K562 (cell line): ENCODE measurements around the gene CCDC9B. TPM values are rescaled to one million over a fixed set of nuclear protein-coding genes. Genes with fewer than 3 reads are reported as not detected.

Source experiments
- ATAC-seq: fragments of 200-7000 bp; cut with Tn5 transposase; 3 replicates; pipeline ENCODE4 v1.9.1; 2020; ENCODE audit warnings: moderate library complexity
- BruUV-seq: library from RNA; stranded (reverse); fragments of 400-500 nt; replicated peaks from 2 replicates; lab custom pipeline; 2021; lab: Mats Ljungman, UMichigan
- CTCF ChIA-PET: fragments of 300-600 bp; formaldehyde crosslinking; extraction: SDS; loops from one replicate; lab custom pipeline; 2021; ENCODE audit warnings: low intra/inter-chr PET ratio; lab: Yijun Ruan, JAX
- POLR2A ChIA-PET: fragments of 300-600, 350-650 bp; sonication (Branson Sonifier 250); formaldehyde crosslinking; extraction: SDS; loops from one replicate; lab custom pipeline; 2021; ENCODE audit warnings: antibody characterized with exemption, inconsistent platforms; lab: Yijun Ruan, JAX
- DNase-seq, 4 experiments: peaks; one replicate each; pipeline versions ENCODE4 v3.0.0 to v3.0.0-alpha.2; 2011 to 2018; ENCODE audit warnings: low spot score in 3 of 4, mixed read lengths in 3 of 4; ENCODE audit errors: extremely low read depth in 1 of 4
- FAIRE-seq: peaks from 2 replicates; lab custom pipeline; 2011; peaks lifted over from hg19 to GRCh38; lab: Jason Lieb, UNC
- H2AFZ ChIP-seq: 2 replicates; pipeline ENCODE4 v1.6.0; 2011; ENCODE audit warnings: low read depth, low read length, control low read depth, inconsistent platforms
- H3K27ac ChIP-seq: fragments of 200-600 bp; 3 replicates; pipeline ENCODE4 v1.8.0; 2011; ENCODE audit warnings: low read depth, mild to moderate bottlenecking, control low read depth, inconsistent platforms, low read length, moderate library complexity, mixed read lengths; ENCODE audit errors: extremely low read depth
- H3K27me3 ChIP-seq, 2 experiments: fragments of 300-600 bp in 1 of 2; 2 replicates in 1 of 2; 3 replicates in 1 of 2; pipeline versions ENCODE4 v1.6.0 to v1.8.0; 2011; ENCODE audit warnings: inconsistent platforms in 2 of 2, low read length in 2 of 2, mild to moderate bottlenecking in 1 of 2, mixed read lengths in 1 of 2, moderate library complexity in 1 of 2; ENCODE audit not compliant: control insufficient read depth in 2 of 2, insufficient read depth in 2 of 2
- H3K36me3 ChIP-seq: fragments of 300-600 bp; 3 replicates; pipeline ENCODE4 v1.8.0; 2011; ENCODE audit warnings: mild to moderate bottlenecking, low read length, inconsistent platforms; ENCODE audit not compliant: control insufficient read depth, insufficient read depth
- H3K4me1 ChIP-seq, 2 experiments: fragments of 200-600 bp in 1 of 2; replicated peaks in 1 of 2; 2 replicates in 1 of 2; 3 replicates in 1 of 2; pipeline versions ENCODE4 v1.5.1 to v1.8.0; 2011; ENCODE audit warnings: inconsistent platforms in 2 of 2, low read length in 2 of 2, mild to moderate bottlenecking in 1 of 2, mixed read lengths in 1 of 2, moderate library complexity in 1 of 2; ENCODE audit not compliant: control insufficient read depth in 2 of 2, insufficient read depth in 2 of 2
- H3K4me2 ChIP-seq: 2 replicates; pipeline ENCODE4 v1.6.1; 2011; ENCODE audit warnings: low read length, control low read depth, inconsistent platforms, mixed read lengths; ENCODE audit not compliant: insufficient read depth
- H3K4me3 ChIP-seq: fragments of 200-600 bp; sonication (generic), shearing (Covaris generic); 2 replicates; pipeline ENCODE4 v1.5.1; 2016; ENCODE audit warnings: control low read depth, inconsistent platforms
- H3K79me2 ChIP-seq: fragments of 200-600 bp; 3 replicates; pipeline ENCODE4 v1.8.0; 2011; ENCODE audit warnings: low read length, inconsistent platforms; ENCODE audit not compliant: control insufficient read depth, insufficient read depth
- H3K9ac ChIP-seq, 2 experiments: 2 replicates each; pipeline versions ENCODE4 v1.6.0 to v1.6.1; 2011; ENCODE audit warnings: low read depth in 2 of 2, low read length in 2 of 2, control low read depth in 1 of 2, inconsistent platforms in 1 of 2, mild to moderate bottlenecking in 1 of 2, mixed read lengths in 1 of 2; ENCODE audit not compliant: insufficient read depth in 1 of 2
- H3K9me1 ChIP-seq: one replicate; pipeline ENCODE4 v1.6.0; 2011; ENCODE audit warnings: inconsistent platforms, mild to moderate bottlenecking, low read length, moderate library complexity; ENCODE audit not compliant: control insufficient read depth, insufficient read depth
- H3K9me3 ChIP-seq: replicated peaks from 2 replicates; pipeline ENCODE4 v1.5.1; 2011; ENCODE audit warnings: low read depth, low read length, inconsistent platforms; ENCODE audit not compliant: control insufficient read depth, insufficient read depth
- H4K20me1 ChIP-seq: replicated peaks from 2 replicates; pipeline ENCODE4 v1.6.1; 2011; ENCODE audit warnings: low read length, inconsistent platforms, mixed read lengths; ENCODE audit not compliant: control insufficient read depth, insufficient read depth
- ERF ChIP-seq: fragments of 450-650 bp; formaldehyde crosslinking; IDR thresholded peaks from 2 replicates; pipeline ENCODE4 v1.4.0; 2020; ENCODE audit warnings: mild to moderate bottlenecking, mixed read lengths
- HSF4 ChIP-seq: fragments of 250-450 bp; sonication (Bioruptor Pico); IDR thresholded peaks from 2 replicates; pipeline ENCODE4 v2.1.2; 2022; ENCODE audit warnings: mild to moderate bottlenecking, moderate library complexity, borderline replicate concordance
- KLF16 ChIP-seq: IDR thresholded peaks from 2 replicates; pipeline ENCODE4 v1.6.1; 2016; ENCODE audit warnings: antibody characterized with exemption
- NR0B1 ChIP-seq: fragments of 450-650 bp; IDR thresholded peaks from one replicate; pipeline ENCODE4 v1.6.1; 2018; ENCODE audit warnings: mild to moderate bottlenecking, moderate library complexity; ENCODE audit not compliant: partially characterized antibody
- PTBP1 ChIP-seq: fragments of 200-400 bp; formaldehyde crosslinking; IDR thresholded peaks from 2 replicates; pipeline ENCODE4 v1.6.1; 2017; ENCODE audit warnings: low read depth, low read length
- PURB ChIP-seq: sonication (generic); formaldehyde crosslinking; IDR thresholded peaks from 2 replicates; pipeline ENCODE4 v1.9.0; 2021; ENCODE audit warnings: low read depth, mild to moderate bottlenecking, missing genetic modification reagents
- SIN3A ChIP-seq, 2 experiments: fragments of 150-350 bp in 1 of 2; IDR thresholded peaks; 2 replicates each; pipeline ENCODE4 v1.6.1; 2011 to 2016; ENCODE audit warnings: borderline replicate concordance in 2 of 2, low read depth in 2 of 2, low read length in 2 of 2, mild to moderate bottlenecking in 2 of 2, moderate library complexity in 2 of 2; ENCODE audit not compliant: control insufficient read depth in 1 of 2
- ZNF175 ChIP-seq: fragments of 200-800 bp; sonication (Bioruptor generic); IDR thresholded peaks from 2 replicates; pipeline ENCODE4 v1.6.1; 2016; ENCODE audit warnings: low read depth, mild to moderate bottlenecking, missing genetic modification characterization, missing compliant biosample characterization
- WGBS: fragments of 100-300 bp; shearing (Covaris generic); methylation state at CpG from one replicate; pipeline ENCODE4 v1.1.6; 2016; ENCODE audit warnings: low coverage, mixed read lengths; ENCODE audit not compliant: insufficient coverage; ENCODE audit errors: missing lambda C conversion rate; 5-methylcytosine and 5-hydroxymethylcytosine counted together
- in situ Hi-C: fragments of 300-500 bp; cut with MboI; formaldehyde crosslinking; loops from 4 replicates; pipeline ENCODE4 v1.15.0; 2018; ENCODE audit warnings: inconsistent platforms, mixed read lengths
- intact Hi-C: fragments of 100-400 bp; cut with micrococcal nuclease; formaldehyde crosslinking; loops from 2 replicates; pipeline ENCODE4 v1.14.2; 2022
- polyA plus RNA-seq, 8 experiments: library from polyadenylated mRNA; depleted of rRNA in 4 of 8; stranded (reverse) in 5 of 8; unstranded in 3 of 8; fragments of >200 nt; fragmentation: Nextera tagmentation in 2 of 8; fragmentation: Illumina TruSeq in 1 of 8; extraction: Ambion mirVana in 2 of 8; extraction: Trizol in 1 of 8; gene quantifications; 2 replicates each; pipeline versions ENCODE4 v1.2.1 to v1.2.3, GENCODE V29; 2011 to 2014; ENCODE audit warnings: inconsistent platforms in 1 of 8, missing spikeins in 1 of 8
- total RNA-seq, 7 experiments: library from RNA; depleted of rRNA in 6 of 7; stranded (reverse); fragments of >200 nt in 6 of 7; fragmentation: Illumina TruSeq in 2 of 7; extraction: Trizol in 2 of 7; gene quantifications; 2 replicates each; pipeline versions ENCODE4 v1.2.1 to v1.2.3, GENCODE V29; 2011 to 2021; ENCODE audit warnings: low replicate concordance in 1 of 7

The CCDC9B gene
- total and polyA plus RNA-seq, 9 of the 15 experiments (the other 6 are each of a cell fraction or from before 2014, with no cell fraction given) = 0.01 to 0.47 (median 0.15) TPM; not detected in 1

GRCh38 chr15:40306908-40307307 lies 33.8 kb downstream of the CCDC9B start:
- no peak for TF ChIP-seq ERF (CRISPR knock-in tag)
- no peak for TF ChIP-seq ZNF175 (CRISPR knock-in tag)
- TF ChIP-seq PURB = no peak
- TF ChIP-seq SIN3A (IDR thresholded peaks at IDR 0.05; ENCODE audit: borderline replicate concordance in 2 of 2, control insufficient read depth in 1 of 2, low read depth in 2 of 2, low read length in 2 of 2) = no peak
- no peak for TF ChIP-seq PTBP1
- no peak for TF ChIP-seq HSF4 (CRISPR knock-in tag)
- no peak for TF ChIP-seq NR0B1
- no peak for TF ChIP-seq KLF16
- H3K9me1 ChIP-seq = no peaks in the 10 kb centered on the region
- no TSS peak for BruUV-seq
- ChIA-PET CTCF (interaction anchor here (5.2 kb wide), 1 partner anchor 26 kb away, joined by 87 read pairs; the partner anchor contains the start of gene ANKRD63), POLR2A (interaction anchor here (0.6 to 1.8 kb wide), 3 partner anchors 26 to 525 kb away, joined by 3 to 4 read pairs (median 4); no protein-coding TSS in a partner anchor)
- 54% methylated on average over 7 of the region's 7 CpGs for WGBS
- H3K4me2 ChIP-seq = no peak overlapping the region
- no peak overlapping the region for H3K27ac ChIP-seq
- peaks cover 27 to 42% of the 10 kb centered on the region in 2 experiments for H3K4me1 ChIP-seq
- no peaks in the 10 kb centered on the region for H3K9me3 ChIP-seq
- peak overlapping the region; percentile 20; the same call in 1 of the 2 replicates for H2AFZ ChIP-seq
- peaks cover 0 to 8% of the 10 kb centered on the region in 2 experiments; a peak in 2 of 5 replicates for H3K27me3 ChIP-seq
- intact Hi-C loops = no loop called here
- no peaks in the 10 kb centered on the region for H4K20me1 ChIP-seq
- no peaks in the 10 kb centered on the region for H3K36me3 ChIP-seq
- DNase-seq = no peak
- in situ Hi-C loops = no loop called here
- peak overlapping the region in 1 of 2 experiments; percentile 40; a peak in 1 of 4 replicates for H3K9ac ChIP-seq
- no peak overlapping the region for H3K4me3 ChIP-seq
- no peak for FAIRE-seq
- no peaks in the 10 kb centered on the region for H3K79me2 ChIP-seq
- no peak for ATAC-seq
